Measurements from ENCODE around the gene PLS1. TPM values are rescaled to one million over a fixed set of nuclear protein-coding genes. Genes with fewer than 3 reads are reported as not detected.

The PLS1 gene
- total RNA-seq, 1 experiment from 2014 or later, result 38.8 TPM

DNA sequence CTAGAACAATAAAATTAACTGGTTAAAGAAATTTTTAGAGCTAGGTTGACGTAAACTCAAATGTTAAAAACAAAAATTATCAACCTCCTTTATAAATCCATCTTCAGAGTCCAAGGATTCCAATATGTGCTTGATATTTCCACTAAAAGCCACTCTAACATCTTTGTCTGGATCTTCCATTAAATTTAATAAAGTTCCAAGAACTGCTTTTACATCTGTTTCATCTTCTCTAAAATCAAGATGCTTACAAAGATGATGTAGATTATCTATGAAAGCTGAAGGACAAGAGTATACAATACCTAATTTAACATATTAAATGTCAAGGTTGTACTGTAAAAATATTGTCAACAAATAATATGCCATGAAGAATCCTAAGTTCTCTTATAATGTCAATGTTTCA, 42.5 kb upstream of the PLS1 start:
- TF ChIP-seq ZNF274 (IDR thresholded peaks at IDR 0.05; ENCODE audit: low read depth, low read length) (no peak), SRF (IDR thresholded peaks at IDR 0.05; ENCODE audit: low read depth) (no peak), EZH2phosphoT487 (IDR thresholded peaks at IDR 0.05; ENCODE audit: borderline replicate concordance) (no peak), CBX3 (IDR thresholded peaks at IDR 0.05; ENCODE audit: low read depth) (no peak), TCF7L2 (IDR thresholded peaks at IDR 0.05; ENCODE audit: borderline replicate concordance, extremely low read depth, insufficient read depth, insufficient read length) (no peak), POLR2AphosphoS5 (IDR thresholded peaks at IDR 0.05; ENCODE audit: low read depth, low read length) (no peak), SIN3A (IDR thresholded peaks at IDR 0.05; ENCODE audit: low read depth) (no peak), POLR2A (IDR thresholded peaks at IDR 0.05; ENCODE audit: borderline replicate concordance, extremely low read depth, insufficient read depth, insufficient read length) (no peak), RAD21 (IDR thresholded peaks at IDR 0.05; ENCODE audit: low read depth) (no peak)
- TF ChIP-seq, protein P1, sequence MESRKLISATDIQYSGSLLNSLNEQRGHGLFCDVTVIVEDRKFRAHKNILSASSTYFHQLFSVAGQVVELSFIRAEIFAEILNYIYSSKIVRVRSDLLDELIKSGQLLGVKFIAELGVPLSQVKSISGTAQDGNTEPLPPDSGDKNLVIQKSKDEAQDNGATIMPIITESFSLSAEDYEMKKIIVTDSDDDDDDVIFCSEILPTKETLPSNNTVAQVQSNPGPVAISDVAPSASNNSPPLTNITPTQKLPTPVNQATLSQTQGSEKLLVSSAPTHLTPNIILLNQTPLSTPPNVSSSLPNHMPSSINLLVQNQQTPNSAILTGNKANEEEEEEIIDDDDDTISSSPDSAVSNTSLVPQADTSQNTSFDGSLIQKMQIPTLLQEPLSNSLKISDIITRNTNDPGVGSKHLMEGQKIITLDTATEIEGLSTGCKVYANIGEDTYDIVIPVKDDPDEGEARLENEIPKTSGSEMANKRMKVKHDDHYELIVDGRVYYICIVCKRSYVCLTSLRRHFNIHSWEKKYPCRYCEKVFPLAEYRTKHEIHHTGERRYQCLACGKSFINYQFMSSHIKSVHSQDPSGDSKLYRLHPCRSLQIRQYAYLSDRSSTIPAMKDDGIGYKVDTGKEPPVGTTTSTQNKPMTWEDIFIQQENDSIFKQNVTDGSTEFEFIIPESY (IDR thresholded peaks at IDR 0.05; ENCODE audit: extremely low read depth, insufficient replicate concordance, low read length), result no peak
- Histone ChIP-seq H3K27ac (ENCODE audit: low read depth, low read length) (no peak overlapping the region), H2AFZ (ENCODE audit: low read depth, low read length, poor library complexity, severe bottlenecking) (no peak overlapping the region), H3K79me2 (ENCODE audit: insufficient read depth, low read length) (no peaks in the 10 kb centered on the region), H3K9ac (ENCODE audit: low read length) (no peak overlapping the region), H3K4me2 (ENCODE audit: low read length) (no peak overlapping the region), H3K4me3 (replicated peaks in 1 of 2; ENCODE audit: low read depth in 1 of 2, low read length in 2 of 2) (no peak overlapping the region), H4K20me1 (ENCODE audit: insufficient read depth) (0 out of 2 replicates have a peak, but pooled peaks cover 2% of the 10 kb centered on the region), H3K4me1 (ENCODE audit: control insufficient read depth in 1 of 2, insufficient read depth in 2 of 2, low read length in 2 of 2) (no peaks in the 10 kb centered on the region), H3K27me3 (ENCODE audit: insufficient read depth, low read length) (no peaks in the 10 kb centered on the region), H3K9me2 (ENCODE audit: insufficient read depth) (no peaks in the 10 kb centered on the region), H3K9me3 (ENCODE audit: control insufficient read depth in 1 of 2, insufficient read depth in 1 of 2, low read depth in 1 of 2, low read length in 2 of 2) (no peaks in the 10 kb centered on the region), H3K36me3 (ENCODE audit: control insufficient read depth in 1 of 2, insufficient read depth in 2 of 2, low read length in 2 of 2) (peaks cover 19 to 33% of the 10 kb centered on the region in 2 experiments)
- ATAC-seq, result no peak
- CTCF ChIA-PET, result no interaction called here
- BruUV-seq (replicated peaks), result no TSS peak
- no peak for DNase-seq (ENCODE audit: low read depth, low spot score)
- RAD21 ChIA-PET (ENCODE audit: low non-redundant PET in 1 of 2, low total read pairs in 2 of 2, uncharacterized antibody in 2 of 2, unreplicated experiment in 2 of 2), result no interaction called here
- POLR2A ChIA-PET, result no interaction called here
- intact Hi-C loops (cut with micrococcal nuclease), result no loop called here

All from HCT116 (cell line).